Measurements from ENCODE around the gene SCAF4.
"Not testable (repeated sequence)": the region's sequence is repeated elsewhere in the genome, so short reads cannot be mapped to it uniquely, and the experiment has no call there.

SCAF4 gene

GRCh38 chr21:31731857-31732596 lies at the start of gene SCAF4:
Gene SCAF4, minus strand, starts transcription at chr21:31732118. Its CDS starts 426 bp downstream, at chr21:31731692.
- peak; percentile 72 for DNase-seq

DNA sequence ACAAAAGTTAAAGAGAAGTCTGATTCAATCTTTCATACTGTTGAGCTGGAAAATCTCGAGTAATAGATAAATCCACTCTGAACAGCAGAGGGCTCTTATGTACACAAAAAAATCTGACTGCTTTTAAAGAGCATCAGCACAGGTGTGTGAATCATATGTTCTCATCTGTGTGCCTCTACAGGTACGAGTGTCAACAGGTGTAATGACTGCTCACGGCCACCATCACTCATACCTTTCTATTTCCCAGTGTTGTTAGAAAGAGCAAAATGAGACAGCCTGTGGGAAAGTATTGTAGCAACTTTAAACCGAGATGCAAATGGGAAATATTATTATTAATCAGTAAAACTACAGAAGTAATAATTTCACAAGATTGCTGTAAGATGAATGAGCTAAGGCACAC lies 49.0 kb upstream of the SCAF4 start:
- no peak for DNase-seq

DNA sequence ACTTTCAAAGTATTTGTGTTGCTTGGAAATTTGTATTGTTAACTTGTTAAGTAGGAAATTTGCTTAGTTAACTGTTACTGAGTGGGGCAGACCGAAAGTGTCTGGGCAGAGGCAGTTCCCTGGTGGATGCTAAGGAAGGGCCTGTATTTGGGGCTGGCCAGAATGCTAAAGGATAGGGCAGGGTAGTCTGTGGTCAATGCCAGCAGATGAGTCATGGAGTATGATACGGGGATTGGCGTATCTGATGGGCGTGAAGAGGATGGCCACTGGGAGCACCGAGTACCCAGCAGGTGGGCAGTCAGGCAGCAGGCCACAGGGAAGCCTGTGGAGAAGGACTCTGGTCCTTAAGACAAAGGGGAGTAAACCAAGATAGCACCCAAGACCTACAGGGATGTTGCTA lies 46.6 kb upstream of the SCAF4 start:
- DNase-seq, result no peak

- DNase-seq, result no peak
Observed at GRCh38 chr21:31777857-31778256, 45.9 kb upstream of the SCAF4 start.

DNA sequence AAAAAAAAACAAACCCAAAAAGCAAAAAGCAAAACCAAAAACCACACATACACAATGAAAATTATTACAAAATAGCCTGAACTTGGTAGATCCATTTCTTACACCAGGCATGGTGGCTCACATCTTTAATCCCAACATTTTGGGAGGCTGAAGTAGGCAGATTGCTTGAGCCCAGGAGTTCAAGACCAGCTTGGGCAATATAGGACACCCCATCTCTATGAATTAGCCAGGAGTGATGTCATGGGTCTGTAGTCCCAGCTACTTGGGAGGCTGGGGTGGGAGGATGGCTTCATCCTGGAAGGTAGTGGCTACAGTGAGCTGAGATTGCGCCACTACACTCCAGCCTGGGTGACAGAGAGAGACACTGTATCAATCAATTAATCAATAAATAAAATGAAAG lies 42.1 kb upstream of the SCAF4 start:
- DNase-seq, result no peak

DNA sequence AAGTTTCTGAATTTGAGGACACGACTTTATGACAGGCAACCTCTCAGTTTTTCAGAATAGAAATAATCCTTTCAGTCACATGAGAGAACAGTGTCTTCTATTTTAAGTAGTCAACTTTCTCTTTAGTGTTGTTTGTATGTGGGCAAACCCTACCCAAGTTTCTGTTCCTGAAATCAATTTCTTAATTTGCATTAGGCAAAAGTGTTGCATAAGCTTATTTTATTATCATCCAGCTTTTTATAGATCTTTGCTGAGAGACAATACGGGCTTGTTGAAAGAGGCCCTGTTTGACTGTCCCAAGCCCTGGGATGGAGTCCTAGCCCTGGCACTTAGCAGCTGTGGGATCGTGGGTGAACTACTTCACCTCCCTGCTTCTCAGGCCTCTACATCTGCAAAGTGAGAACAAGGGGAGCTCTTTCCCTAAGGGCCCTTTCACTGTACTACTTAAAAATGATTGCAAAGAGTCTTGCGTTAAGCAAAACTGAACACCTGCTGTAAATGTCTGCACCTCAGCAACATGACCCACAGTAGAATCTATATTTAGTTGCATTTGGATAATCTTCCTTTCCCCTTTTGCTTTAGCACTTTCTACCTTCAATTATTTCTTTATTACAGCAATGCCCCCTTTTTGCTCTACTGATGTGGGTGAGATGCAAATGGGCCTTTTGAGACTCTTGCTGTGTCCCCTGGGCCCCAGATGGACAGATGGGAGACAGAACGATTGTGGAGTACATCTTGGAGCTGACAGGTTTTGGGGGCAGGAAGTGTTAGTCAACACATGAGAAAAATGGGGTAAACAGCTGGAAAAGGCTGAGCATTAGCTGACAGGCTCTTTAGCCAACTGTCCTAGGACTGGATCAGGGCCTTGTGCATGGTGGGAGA lies 41.0 kb upstream of the SCAF4 start:
- no peak for DNase-seq

- no peak for DNase-seq
Observed at GRCh38 chr21:31771685-31772084, 39.8 kb upstream of the SCAF4 start.

- DNase-seq, result no peak
Observed at GRCh38 chr21:31768710-31769109, 36.8 kb upstream of the SCAF4 start.

DNA sequence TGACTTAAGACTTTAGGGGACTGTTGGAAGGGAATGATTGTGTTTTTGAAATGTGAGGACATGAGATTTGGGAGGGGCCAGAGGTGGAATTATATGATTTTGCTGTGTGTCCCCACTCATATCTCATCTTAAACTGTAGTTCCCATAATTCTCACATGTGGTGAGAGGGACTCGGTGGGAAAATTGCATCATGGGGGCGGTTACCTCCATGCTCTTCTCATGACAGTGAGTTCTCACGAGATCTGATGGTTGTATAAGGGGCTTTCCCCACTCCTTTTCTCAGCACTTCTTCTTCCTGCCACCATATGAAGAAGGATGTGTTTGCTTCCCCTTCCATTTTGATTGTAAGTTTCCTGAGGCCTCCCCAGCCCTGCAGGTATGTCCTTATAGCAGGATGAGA lies 35.0 kb upstream of the SCAF4 start:
- DNase-seq, result no peak

- DNase-seq, result not testable (repeated sequence)
Observed at GRCh38 chr21:31765850-31766249, 33.9 kb upstream of the SCAF4 start.

DNA sequence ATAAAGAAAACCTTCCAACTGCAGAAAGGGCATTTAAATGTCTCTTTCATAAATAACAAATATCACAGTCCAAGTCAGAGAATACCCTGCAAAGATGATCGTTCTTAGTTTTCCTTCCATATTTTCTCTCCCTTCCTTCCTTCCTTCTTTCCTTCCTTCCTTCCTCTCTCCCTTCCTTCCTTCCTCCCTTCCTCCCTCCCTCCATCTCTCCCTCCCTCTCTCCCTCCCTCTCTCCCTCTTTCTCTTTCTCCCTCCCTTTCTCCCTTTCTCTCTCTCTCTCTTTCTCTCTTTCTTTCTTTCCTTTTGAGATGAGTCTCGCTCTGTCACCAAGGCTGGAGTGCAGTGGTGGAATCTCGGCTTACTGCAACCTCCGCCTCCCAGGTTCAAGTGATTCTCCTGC lies 29.0 kb upstream of the SCAF4 start:
- DNase-seq, result no peak

DNA sequence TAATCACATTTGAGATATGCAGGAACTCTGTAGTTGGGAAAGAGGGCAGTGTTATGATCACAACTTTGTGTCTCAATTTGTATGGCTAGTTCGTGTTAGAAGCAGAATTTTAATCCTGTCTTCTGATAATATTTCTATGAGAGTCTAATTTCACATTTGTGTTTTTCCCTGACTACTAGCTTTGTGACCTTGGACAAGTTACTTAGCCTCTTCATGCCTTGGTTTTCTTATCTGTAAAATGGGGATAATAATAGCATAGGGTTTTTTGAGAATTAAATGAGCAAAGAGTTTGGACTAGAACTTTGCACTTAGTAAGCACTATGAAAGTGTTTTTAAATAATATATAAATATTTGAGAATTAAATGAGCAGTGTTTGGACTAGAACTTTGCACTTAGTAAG lies 24.9 kb upstream of the SCAF4 start:
- DNase-seq, result no peak

- no peak for DNase-seq
Observed at GRCh38 chr21:31755027-31755426, 23.1 kb upstream of the SCAF4 start.

GRCh38 chr21:31754708-31754960 lies 22.7 kb upstream of the SCAF4 start:
- DNase-seq, result no peak

- DNase-seq, result no peak
Observed at GRCh38 chr21:31753949-31754707, 22.2 kb upstream of the SCAF4 start.

DNA sequence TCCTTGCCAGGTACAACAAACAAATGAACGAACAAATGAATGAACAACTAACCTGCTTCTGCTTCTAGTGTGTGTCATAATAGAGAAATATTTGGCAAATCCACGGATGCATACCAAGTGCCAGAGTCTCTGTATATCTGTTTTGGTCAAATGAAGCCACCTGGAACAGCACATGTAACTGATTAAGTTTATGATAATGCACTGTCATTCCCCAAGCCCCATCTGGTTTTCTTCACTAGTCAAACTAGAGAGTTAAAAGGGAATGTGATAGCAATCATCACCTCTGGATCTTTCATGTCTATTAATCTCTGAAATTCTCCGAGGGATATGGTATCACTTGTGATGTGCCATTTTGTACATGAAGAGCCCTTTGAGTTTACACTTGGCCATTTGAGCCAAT lies 21.0 kb upstream of the SCAF4 start:
- no peak for DNase-seq

DNA sequence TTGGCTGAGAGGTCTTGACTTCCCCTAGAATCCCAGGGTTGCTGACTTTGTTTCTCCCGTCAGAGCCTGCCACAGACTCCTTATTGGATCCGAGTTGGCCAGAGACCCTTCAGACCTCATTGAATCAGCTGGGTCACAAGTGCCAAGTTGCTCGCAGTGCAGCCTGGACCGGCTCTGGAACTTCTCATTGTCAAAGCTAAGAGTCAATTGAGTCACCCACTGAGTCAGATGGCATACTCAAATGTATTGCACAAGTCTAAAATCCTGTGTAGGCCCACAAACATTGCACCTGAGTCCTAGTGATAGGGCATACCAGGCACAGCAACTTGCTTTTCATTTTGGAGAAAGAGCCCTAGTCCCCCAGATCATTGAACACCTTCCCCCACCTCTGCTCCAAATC lies 20.4 kb upstream of the SCAF4 start:
- no peak for DNase-seq

GRCh38 chr21:31750843-31751242 lies 18.9 kb upstream of the SCAF4 start:
- DNase-seq, result no peak

GRCh38 chr21:31744182-31744800 lies 12.4 kb upstream of the SCAF4 start:
- no peak for DNase-seq

- DNase-seq, result no peak
Observed at GRCh38 chr21:31743712-31744111, 11.8 kb upstream of the SCAF4 start.

DNA sequence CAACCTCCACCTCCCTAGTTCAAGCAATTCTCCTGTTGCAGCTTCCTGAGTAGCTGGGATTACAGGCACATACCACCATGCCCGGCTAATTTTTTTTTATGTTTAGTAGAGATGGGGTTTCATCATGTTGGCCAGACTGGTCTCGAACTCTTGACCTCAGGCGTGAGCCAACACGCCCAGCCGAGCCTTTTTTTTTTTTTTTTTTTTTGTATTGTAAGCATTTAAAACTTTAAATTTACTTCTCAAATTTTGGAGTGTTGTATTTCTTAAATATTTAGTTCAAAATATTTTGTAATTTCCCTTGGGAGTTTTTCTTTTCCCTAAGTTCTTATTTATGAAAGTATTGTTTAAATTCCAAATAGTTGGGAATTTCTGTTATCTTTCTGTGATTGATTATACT lies 9.2 kb upstream of the SCAF4 start:
- DNase-seq, result no peak

DNA sequence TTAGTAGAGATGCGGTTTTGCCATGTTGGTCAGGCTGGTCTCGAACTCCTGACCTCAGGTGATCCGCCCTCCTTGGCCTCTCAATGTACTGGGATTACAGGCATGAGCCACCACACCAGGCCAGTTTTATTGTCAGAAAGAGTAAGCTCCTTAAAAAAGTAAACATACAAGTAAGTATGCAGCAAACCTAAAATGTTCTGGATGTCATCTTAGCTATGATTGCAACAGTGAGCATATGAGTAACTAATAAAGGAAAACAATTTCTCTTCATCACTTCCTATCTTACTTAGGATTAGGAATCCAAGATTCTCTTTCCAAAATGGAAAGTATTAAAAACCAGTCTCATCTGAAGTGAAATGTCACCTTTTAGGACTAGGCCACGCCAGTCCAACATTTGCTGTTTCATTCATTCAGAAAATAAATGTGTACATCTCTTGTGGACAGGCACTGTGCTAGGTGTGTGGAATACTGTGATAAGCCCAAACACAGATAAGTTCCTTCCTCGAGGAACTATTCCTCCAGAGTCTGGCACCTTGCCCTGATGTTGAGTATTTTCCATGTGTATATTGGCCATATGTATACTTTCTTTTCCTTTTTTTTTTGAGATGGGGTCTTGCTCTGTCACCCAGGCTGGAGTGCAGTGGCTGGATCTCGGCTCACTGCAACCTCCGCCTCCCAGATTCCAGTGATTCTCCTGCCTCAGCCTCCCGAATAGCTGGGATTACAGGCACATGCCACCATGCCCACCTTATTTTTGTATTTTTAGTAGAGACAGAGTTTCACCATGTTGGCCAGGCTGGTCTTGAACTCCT lies 5.9 kb upstream of the SCAF4 start:
- DNase-seq, result not testable (repeated sequence)
